Kidney capillary endothelial cell (primary cell): ENCODE data around the gene TNFRSF1A.
"Not testable (repeated sequence)": the region's sequence is repeated elsewhere in the genome, so short reads cannot be mapped to it uniquely, and the experiment has no call there.

ENCODE experiments used
- DNase-seq: peaks from one replicate; pipeline ENCODE4 v3.0.0-alpha.2; 2018; ENCODE audit warnings: low spot score

TNFRSF1A gene

GRCh38 chr12:6355491-6356373, 13.9 kb upstream of the TNFRSF1A start:
- no peak for DNase-seq

- no peak for DNase-seq
These were observed 12.9 kb upstream of the TNFRSF1A start for GRCh38 chr12:6354495-6355393.

GRCh38 chr12:6352193-6353173, 10.6 kb upstream of the TNFRSF1A start:
- DNase-seq: no peak

- no peak for DNase-seq
These were observed 9.7 kb upstream of the TNFRSF1A start for GRCh38 chr12:6351622-6352021.

GRCh38 chr12:6347367-6348338, 5.8 kb upstream of the TNFRSF1A start:
- DNase-seq: no peak

GRCh38 chr12:6346942-6347341, 5.1 kb upstream of the TNFRSF1A start:
- no peak for DNase-seq

- DNase-seq: no peak
These were observed 4.5 kb upstream of the TNFRSF1A start for GRCh38 chr12:6346235-6346832.

GRCh38 chr12:6345319-6346091, 3.6 kb upstream of the TNFRSF1A start:
- peak; percentile 95 for DNase-seq

- DNase-seq: not testable (repeated sequence)
These were observed 2.3 kb upstream of the TNFRSF1A start for GRCh38 chr12:6344101-6344660.

GRCh38 chr12:6343518-6343917, 1.6 kb upstream of the TNFRSF1A start:
- no peak for DNase-seq

GRCh38 chr12:6342140-6342889, 439 bp upstream of the TNFRSF1A start:
- DNase-seq: no peak

GRCh38 chr12:6340745-6341416, 995 bp downstream of the TNFRSF1A start:
- no peak for DNase-seq

- peak; percentile 42 for DNase-seq
These were observed 1.7 kb downstream of the TNFRSF1A start for GRCh38 chr12:6340032-6340638.

GRCh38 chr12:6338955-6339354, 2.9 kb downstream of the TNFRSF1A start:
- no peak for DNase-seq

GRCh38 chr12:6338536-6338935, 3.3 kb downstream of the TNFRSF1A start:
- DNase-seq: not testable (repeated sequence)

GRCh38 chr12:6337958-6338433, 3.9 kb downstream of the TNFRSF1A start:
- DNase-seq: peak; percentile 67
